PC-3 (cell line): ENCODE measurements around the gene CCDC82. TPM values are rescaled to one million over a fixed set of nuclear protein-coding genes. Genes with fewer than 3 reads are reported as not detected.

ENCODE experiments used
- ATAC-seq: fragments of 200-7000 bp; cut with Tn5 transposase; 2 replicates; pipeline ENCODE4 v1.9.1; 2020; ENCODE audit warnings: mild to moderate bottlenecking, moderate library complexity
- BruUV-seq: library from RNA; stranded (reverse); fragments of 400-500 nt; replicated peaks from 2 replicates; lab custom pipeline; 2021; lab: Mats Ljungman, UMichigan
- CTCF ChIA-PET: fragments of 300-600 bp; sonication (Branson Sonifier 250); formaldehyde crosslinking; loops from one replicate; lab custom pipeline; 2022; ENCODE audit warnings: antibody characterized with exemption; lab: Charles Lee
- POLR2A ChIA-PET: fragments of 300-600 bp; sonication (Branson Sonifier 250); formaldehyde crosslinking; loops from one replicate; lab custom pipeline; 2022; ENCODE audit warnings: antibody characterized with exemption; ENCODE audit not compliant: unreplicated experiment; lab: Charles Lee
- DNase-seq: peaks from one replicate; pipeline ENCODE4 v3.0.0-alpha.2; 2015
- H2AFZ ChIP-seq: fragments of 300-600 bp; sonication (generic); 2 replicates; pipeline ENCODE4 v1.6.0; 2016; ENCODE audit warnings: antibody characterized with exemption, low read length
- H3F3A ChIP-seq: fragments of 300-600 bp; sonication (generic); one replicate; pipeline ENCODE4 v1.6.0; 2017; ENCODE audit warnings: antibody characterized with exemption, low read length, control low read depth, mild to moderate bottlenecking; ENCODE audit not compliant: unreplicated experiment
- H3K27ac ChIP-seq: fragments of 300-600 bp; sonication (generic); 2 replicates; pipeline ENCODE4 v1.5.1; 2016; ENCODE audit warnings: mild to moderate bottlenecking, low read length
- H3K27me3 ChIP-seq: fragments of 300-600 bp; sonication (generic); 2 replicates; pipeline ENCODE4 v1.6.1; 2016; ENCODE audit warnings: low read length, mixed read lengths
- H3K36me3 ChIP-seq: fragments of 300-600 bp; sonication (generic); 2 replicates; pipeline ENCODE4 v1.6.1; 2016; ENCODE audit warnings: low read depth, mixed run types, low read length, mixed read lengths
- H3K4me1 ChIP-seq: fragments of 300-600 bp; sonication (generic); 2 replicates; pipeline ENCODE4 v1.5.1; 2016; ENCODE audit warnings: low read length; ENCODE audit not compliant: insufficient read depth
- H3K4me2 ChIP-seq: fragments of 300-600 bp; sonication (generic); 2 replicates; pipeline ENCODE4 v1.6.0; 2016; ENCODE audit warnings: low read length
- H3K4me3 ChIP-seq: fragments of 300-600 bp; sonication (generic); 2 replicates; pipeline ENCODE4 v1.5.1; 2016; ENCODE audit warnings: mild to moderate bottlenecking, low read length, mixed read lengths
- H3K79me2 ChIP-seq: fragments of 300-600 bp; sonication (generic); 2 replicates; pipeline ENCODE4 v1.6.1; 2017; ENCODE audit warnings: low read length, mixed read lengths
- H3K9ac ChIP-seq: fragments of 300-600 bp; sonication (generic); 2 replicates; pipeline ENCODE4 v1.6.0; 2016; ENCODE audit warnings: mild to moderate bottlenecking, low read length
- H3K9me2 ChIP-seq: fragments of 300-600 bp; sonication (generic); replicated peaks from 2 replicates; pipeline ENCODE4 v1.6.1; 2016; ENCODE audit warnings: mixed run types, low read length, mixed read lengths
- H3K9me3 ChIP-seq: fragments of 300-600 bp; sonication (generic); 2 replicates; pipeline ENCODE4 v1.6.1; 2016; ENCODE audit warnings: low read length, mixed read lengths
- H4K20me1 ChIP-seq: fragments of 300-600 bp; sonication (generic); 2 replicates; pipeline ENCODE4 v1.6.1; 2016; ENCODE audit warnings: low read length, mixed read lengths
- EZH2 ChIP-seq: fragments of 300-600 bp; sonication (generic); IDR thresholded peaks from one replicate; pipeline ENCODE4 v1.6.1; 2017; ENCODE audit warnings: antibody characterized with exemption, mild to moderate bottlenecking, low read length; ENCODE audit not compliant: unreplicated experiment
- EZH2phosphoT487 ChIP-seq: fragments of 300-600 bp; sonication (generic); IDR thresholded peaks from 2 replicates; pipeline ENCODE4 v1.6.1; 2018; ENCODE audit warnings: mild to moderate bottlenecking, antibody characterized with exemption, low read length, borderline replicate concordance
- intact Hi-C: fragments of 100-400 bp; cut with micrococcal nuclease; formaldehyde crosslinking; loops from 2 replicates; pipeline ENCODE4 v1.9.0; 2023
- total RNA-seq: library from RNA; depleted of rRNA; stranded (reverse); fragments of >200 nt; gene quantifications from 2 replicates; pipeline ENCODE4 v1.2.3, GENCODE V29; 2014
- TF ChIP-seq, protein P1 (sequence below): fragments of 300-600 bp; sonication (generic); conservative IDR thresholded peaks from 2 replicates; pipeline ENCODE4 v1.5.1; 2017; ENCODE audit warnings: antibody characterized with exemption, low read depth, mild to moderate bottlenecking, low read length

Gene CCDC82
- total RNA-seq, 1 experiment from 2014 or later, result 13.5 TPM

DNA sequence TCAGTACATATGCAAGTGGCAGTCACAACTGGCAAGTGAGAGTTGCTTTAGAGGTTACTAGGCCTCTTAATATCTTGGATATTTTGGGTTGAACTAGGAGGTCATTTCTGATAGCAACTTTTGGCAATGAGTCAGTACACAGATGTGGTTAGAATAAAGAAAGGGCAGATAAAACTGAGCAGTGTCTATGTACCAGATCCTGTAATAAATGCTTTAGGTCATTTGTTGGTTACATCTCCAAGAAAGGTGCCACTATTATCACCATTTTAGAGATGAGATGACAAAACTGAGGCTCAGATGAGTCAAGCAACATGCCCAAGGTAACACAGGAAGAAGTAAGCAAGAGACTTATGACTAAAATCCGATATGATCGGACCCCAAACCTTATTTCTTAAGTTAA, 71.7 kb downstream of the CCDC82 start:
- intact Hi-C loops, result no loop called here
- peaks cover 31% of the 10 kb centered on the region for H3K4me1 ChIP-seq
- no peak overlapping the region for H2AFZ ChIP-seq
- no peaks in the 10 kb centered on the region for H3K27me3 ChIP-seq
- no peaks in the 10 kb centered on the region for H3K9me3 ChIP-seq
- H4K20me1 ChIP-seq, result no peaks in the 10 kb centered on the region
- no peaks in the 10 kb centered on the region for H3F3A ChIP-seq
- CTCF ChIA-PET, result interaction anchor here (0.8 kb wide), 1 partner anchor 26 kb away, joined by 3 read pairs; no protein-coding TSS in a partner anchor
- H3K79me2 ChIP-seq, result peaks cover 47% of the 10 kb centered on the region
- no peak overlapping the region for H3K27ac ChIP-seq
- H3K4me3 ChIP-seq, result no peak overlapping the region
- no peaks in the 10 kb centered on the region for H3K36me3 ChIP-seq
- BruUV-seq, result no TSS peak
- POLR2A ChIA-PET, result no interaction called here
- DNase-seq (no peak), ATAC-seq (no peak)
- H3K9me2 ChIP-seq, result no peaks in the 10 kb centered on the region
- no peak overlapping the region for H3K9ac ChIP-seq
- TF ChIP-seq, protein P1, sequence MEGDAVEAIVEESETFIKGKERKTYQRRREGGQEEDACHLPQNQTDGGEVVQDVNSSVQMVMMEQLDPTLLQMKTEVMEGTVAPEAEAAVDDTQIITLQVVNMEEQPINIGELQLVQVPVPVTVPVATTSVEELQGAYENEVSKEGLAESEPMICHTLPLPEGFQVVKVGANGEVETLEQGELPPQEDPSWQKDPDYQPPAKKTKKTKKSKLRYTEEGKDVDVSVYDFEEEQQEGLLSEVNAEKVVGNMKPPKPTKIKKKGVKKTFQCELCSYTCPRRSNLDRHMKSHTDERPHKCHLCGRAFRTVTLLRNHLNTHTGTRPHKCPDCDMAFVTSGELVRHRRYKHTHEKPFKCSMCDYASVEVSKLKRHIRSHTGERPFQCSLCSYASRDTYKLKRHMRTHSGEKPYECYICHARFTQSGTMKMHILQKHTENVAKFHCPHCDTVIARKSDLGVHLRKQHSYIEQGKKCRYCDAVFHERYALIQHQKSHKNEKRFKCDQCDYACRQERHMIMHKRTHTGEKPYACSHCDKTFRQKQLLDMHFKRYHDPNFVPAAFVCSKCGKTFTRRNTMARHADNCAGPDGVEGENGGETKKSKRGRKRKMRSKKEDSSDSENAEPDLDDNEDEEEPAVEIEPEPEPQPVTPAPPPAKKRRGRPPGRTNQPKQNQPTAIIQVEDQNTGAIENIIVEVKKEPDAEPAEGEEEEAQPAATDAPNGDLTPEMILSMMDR, result no peak
- no peak for TF ChIP-seq EZH2phosphoT487
- no peak for TF ChIP-seq EZH2
- no peak overlapping the region for H3K4me2 ChIP-seq

DNA sequence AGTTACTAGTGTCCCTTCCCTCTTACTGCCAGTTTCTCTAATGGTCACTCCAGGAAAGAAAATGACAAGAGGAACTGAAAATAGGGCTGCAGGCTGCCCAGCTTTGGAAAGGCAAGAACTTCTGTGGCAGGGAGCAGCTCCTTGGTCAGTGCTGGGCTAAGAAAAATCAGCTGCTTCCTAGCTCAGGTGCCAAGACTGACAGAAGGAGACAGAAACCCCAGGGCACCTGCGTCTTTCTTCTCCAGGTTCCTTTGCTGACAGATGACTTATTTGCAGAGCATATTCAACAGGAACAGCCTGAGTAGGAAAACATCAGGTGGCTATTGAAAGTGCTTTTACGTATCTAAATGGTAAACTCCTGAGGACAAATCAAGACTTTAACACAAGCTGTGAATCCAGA, 72.1 kb downstream of the CCDC82 start:
- Histone ChIP-seq H4K20me1 (no peaks in the 10 kb centered on the region), H3K79me2 (peaks cover 51% of the 10 kb centered on the region), H3K27ac (no peak overlapping the region), H2AFZ (no peak overlapping the region), H3K9me2 (no peaks in the 10 kb centered on the region), H3K4me2 (no peak overlapping the region), H3K36me3 (no peaks in the 10 kb centered on the region), H3K9me3 (no peaks in the 10 kb centered on the region), H3K9ac (no peak overlapping the region), H3K4me1 (peaks cover 35% of the 10 kb centered on the region), H3K4me3 (no peak overlapping the region), H3F3A (no peaks in the 10 kb centered on the region), H3K27me3 (no peaks in the 10 kb centered on the region)
- DNase-seq (no peak), ATAC-seq (no peak)
- TF ChIP-seq, protein P1, result no peak
- no peak for TF ChIP-seq EZH2phosphoT487
- no peak for TF ChIP-seq EZH2
- CTCF ChIA-PET, result interaction anchor here (0.8 kb wide), 1 partner anchor 26 kb away, joined by 3 read pairs; no protein-coding TSS in a partner anchor
- POLR2A ChIA-PET, result no interaction called here
- no TSS peak for BruUV-seq
- intact Hi-C loops, result no loop called here

DNA sequence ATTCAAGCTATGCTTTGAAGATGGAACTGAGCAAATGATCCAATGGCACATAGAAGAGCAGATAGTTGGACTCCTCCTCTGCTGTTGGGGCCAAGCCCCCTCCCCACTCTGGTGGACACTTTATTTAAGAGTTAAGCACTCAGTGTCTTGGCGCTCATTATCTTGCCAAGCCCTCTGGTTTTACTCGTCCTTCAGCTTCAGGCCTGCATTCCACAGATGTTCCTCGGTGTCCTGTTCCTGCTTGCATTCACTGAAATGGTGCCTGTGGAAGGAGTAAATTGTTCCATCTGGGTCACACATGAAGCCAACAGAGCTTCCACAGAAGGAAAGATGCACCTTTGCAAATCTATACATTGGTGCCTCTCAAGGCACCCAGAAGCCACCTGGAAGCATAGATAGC, 72.8 kb downstream of the CCDC82 start:
- Histone ChIP-seq H3K27ac (no peak overlapping the region), H3K9ac (no peak overlapping the region), H3K4me1 (peaks cover 42% of the 10 kb centered on the region), H3K36me3 (no peaks in the 10 kb centered on the region), H4K20me1 (no peaks in the 10 kb centered on the region), H3K9me3 (no peaks in the 10 kb centered on the region), H2AFZ (no peak overlapping the region), H3K27me3 (no peaks in the 10 kb centered on the region), H3K4me2 (no peak overlapping the region), H3K9me2 (no peaks in the 10 kb centered on the region), H3F3A (no peaks in the 10 kb centered on the region), H3K4me3 (no peak overlapping the region), H3K79me2 (peaks cover 53% of the 10 kb centered on the region)
- ChIA-PET POLR2A (interaction anchor here (0.7 kb wide), 1 partner anchor 500 kb away, joined by 3 read pairs; no protein-coding TSS in a partner anchor), CTCF (no interaction called here)
- intact Hi-C loops, result no loop called here
- DNase-seq, result no peak
- TF ChIP-seq, protein P1, result no peak
- TF ChIP-seq EZH2phosphoT487 (no peak), EZH2 (no peak)
- BruUV-seq, result no TSS peak
- no peak for ATAC-seq
